K562 (cell line): Measurements from ENCODE around the gene LRRC51. TPM values are rescaled to one million over a fixed set of nuclear protein-coding genes. Genes with fewer than 3 reads are reported as not detected.

Experiments
- ADNP ChIP-seq: fragments of 200-800 bp; sonication (Bioruptor generic); IDR thresholded peaks from 2 replicates; pipeline ENCODE4 v1.6.1; 2016; ENCODE audit warnings: missing genetic modification characterization, missing compliant biosample characterization
- AFF4 ChIP-seq: sonication (generic); formaldehyde crosslinking; IDR thresholded peaks from 2 replicates; pipeline ENCODE4 v1.8.0; 2023; ENCODE audit warnings: mild to moderate bottlenecking, missing genetic modification reagents
- CHCHD3 ChIP-seq: fragments of 250-450 bp; sonication (Bioruptor Pico); IDR thresholded peaks from 2 replicates; pipeline ENCODE4 v2.1.2; 2022; ENCODE audit warnings: mild to moderate bottlenecking
- CHD1 ChIP-seq: fragments of 200-600 bp; sonication (generic); IDR thresholded peaks from one replicate; pipeline ENCODE4 v1.6.1; 2012; ENCODE audit warnings: mild to moderate bottlenecking, moderate library complexity, low read length, inconsistent platforms
- CSDE1 ChIP-seq, 2 experiments: fragments of 450-650 bp; IDR thresholded peaks; 2 replicates each; pipeline ENCODE4 v1.6.1; 2016; ENCODE audit warnings: mild to moderate bottlenecking in 1 of 2
- GMEB1 ChIP-seq: fragments of 250-450 bp; sonication (Bioruptor Pico); IDR thresholded peaks from 2 replicates; pipeline ENCODE4 v1.4.0; 2020; ENCODE audit warnings: mild to moderate bottlenecking
- HBP1 ChIP-seq: fragments of 450-650 bp; formaldehyde crosslinking; IDR thresholded peaks from 2 replicates; pipeline ENCODE4 v1.4.0; 2022; ENCODE audit warnings: missing genetic modification characterization
- HMBOX1 ChIP-seq: sonication (generic); IDR thresholded peaks from 2 replicates; pipeline ENCODE4 v1.6.1; 2016
- KHSRP ChIP-seq: fragments of 450-650 bp; IDR thresholded peaks from 2 replicates; pipeline ENCODE4 v1.6.1; 2017
- MCM2 ChIP-seq: fragments of 450-650 bp; IDR thresholded peaks from 2 replicates; pipeline ENCODE4 v1.6.1; 2017; ENCODE audit warnings: low read depth, mild to moderate bottlenecking
- MCM5 ChIP-seq: fragments of 450-650 bp; IDR thresholded peaks from 2 replicates; pipeline ENCODE4 v1.6.1; 2016; ENCODE audit warnings: low read depth
- POLR3G ChIP-seq: IDR thresholded peaks from 2 replicates; pipeline ENCODE4 v1.6.1; 2011; ENCODE audit not compliant: insufficient read length, insufficient replicate concordance; ENCODE audit errors: extremely low read depth
- RBM17 ChIP-seq: fragments of 200-400 bp; formaldehyde crosslinking; IDR thresholded peaks from 2 replicates; pipeline ENCODE4 v1.6.1; 2017; ENCODE audit warnings: low read depth, mild to moderate bottlenecking, low read length, borderline replicate concordance
- RHOXF2B ChIP-seq: fragments of 250-450 bp; sonication (Bioruptor Pico); conservative IDR thresholded peaks from 2 replicates; pipeline ENCODE4 v1.5.1; 2021
- SIX5 ChIP-seq, 2 experiments: IDR thresholded peaks; 2 replicates each; pipeline ENCODE4 v1.6.1; 2011; ENCODE audit warnings: low read length in 2 of 2, borderline replicate concordance in 1 of 2, low read depth in 1 of 2, mild to moderate bottlenecking in 1 of 2, moderate library complexity in 1 of 2; ENCODE audit not compliant: insufficient read depth in 1 of 2
- TEAD2 ChIP-seq: fragments of 450-650 bp; IDR thresholded peaks from 2 replicates; pipeline ENCODE4 v1.6.1; 2016; ENCODE audit warnings: missing genetic modification characterization, control low read depth, missing compliant biosample characterization
- ZNF444 ChIP-seq: fragments of 250-450 bp; sonication (Bioruptor Pico); IDR thresholded peaks from 2 replicates; pipeline ENCODE4 v1.4.0; 2020; ENCODE audit warnings: mild to moderate bottlenecking, moderate library complexity
- ZNF785 ChIP-seq: fragments of 250-450 bp; sonication (Bioruptor Pico); IDR thresholded peaks from 2 replicates; pipeline ENCODE4 v1.4.0; 2020; ENCODE audit warnings: mild to moderate bottlenecking
- polyA plus RNA-seq, 8 experiments: library from polyadenylated mRNA; depleted of rRNA in 4 of 8; stranded (reverse) in 5 of 8; unstranded in 3 of 8; fragments of >200 nt; fragmentation: Nextera tagmentation in 2 of 8; fragmentation: Illumina TruSeq in 1 of 8; extraction: Ambion mirVana in 2 of 8; extraction: Trizol in 1 of 8; gene quantifications; 2 replicates each; pipeline versions ENCODE4 v1.2.1 to v1.2.3, GENCODE V29; 2011 to 2014; ENCODE audit warnings: inconsistent platforms in 1 of 8, missing spikeins in 1 of 8
- total RNA-seq, 7 experiments: library from RNA; depleted of rRNA in 6 of 7; stranded (reverse); fragments of >200 nt in 6 of 7; fragmentation: Illumina TruSeq in 2 of 7; extraction: Trizol in 2 of 7; gene quantifications; 2 replicates each; pipeline versions ENCODE4 v1.2.1 to v1.2.3, GENCODE V29; 2011 to 2021; ENCODE audit warnings: low replicate concordance in 1 of 7

Gene LRRC51
- total and polyA plus RNA-seq, 9 of the 15 experiments (the other 6 are each of a cell fraction or from before 2014, with no cell fraction given): 4.7 to 10.6 (median 5.6) TPM

- TF ChIP-seq ZNF785 (CRISPR knock-in tag): no peak
- no peak for TF ChIP-seq AFF4 (CRISPR knock-in tag)
- TF ChIP-seq GMEB1 (CRISPR knock-in tag): 0 out of 2 replicates have a peak, but pooled peaks have one; percentile 21
- no peak for TF ChIP-seq TEAD2 (tag)
- peak; percentile 90 for TF ChIP-seq RHOXF2B (CRISPR knock-in tag)
- TF ChIP-seq ZNF444 (CRISPR knock-in tag): no peak
- 0 out of 2 replicates have a peak, but pooled peaks have one; percentile 60 for TF ChIP-seq HBP1
- TF ChIP-seq CHCHD3: no peak
- TF ChIP-seq KHSRP: no peak
- TF ChIP-seq RBM17: no peak
- TF ChIP-seq HMBOX1: peak; percentile 86; the same call in 1 of the 2 replicates
- TF ChIP-seq MCM5: no peak
- no peak for TF ChIP-seq ADNP (tag)
- TF ChIP-seq POLR3G: no peak
- no peak for TF ChIP-seq MCM2
- TF ChIP-seq SIX5 (IDR thresholded peaks at IDR 0.05; ENCODE audit: borderline replicate concordance in 1 of 2, insufficient read depth in 1 of 2, low read depth in 1 of 2, low read length in 2 of 2): peak in 1 of 2 experiments; percentile 25; a peak in 1 of 4 replicates
- TF ChIP-seq CHD1: no peak
- TF ChIP-seq CSDE1 (IDR thresholded peaks at IDR 0.05): no peak
Observed at GRCh38 chr11:72112143-72112977, 31.7 kb downstream of the LRRC51 start, which contains the start of gene ANAPC15 (continued).
